ENCODE results near the gene STRIP1.

DNA sequence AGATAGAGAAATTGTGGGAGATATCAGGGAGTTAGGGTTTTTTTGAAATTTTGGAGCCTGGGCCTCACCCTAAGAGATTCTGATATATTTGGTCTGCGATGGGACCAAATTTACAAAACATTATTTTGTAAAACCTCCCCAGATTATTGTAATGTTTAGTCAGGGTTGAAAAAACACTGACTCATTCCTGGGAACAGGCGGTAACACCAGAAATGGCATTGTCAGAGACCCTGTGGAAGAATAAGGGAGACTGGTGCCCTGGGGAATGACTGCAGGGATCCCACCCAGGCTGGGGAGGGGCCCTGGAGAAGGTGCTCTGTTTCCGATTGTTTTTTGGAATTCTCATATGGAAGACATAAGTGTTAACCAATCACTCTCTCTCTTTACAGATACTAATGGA, 13.1 kb upstream of the STRIP1 start:
- no peak for TF ChIP-seq CTCF (IDR thresholded peaks at IDR 0.05)
- TF ChIP-seq POLR2A (IDR thresholded peaks at IDR 0.05) = no peak
- TF ChIP-seq POLR2AphosphoS5 (IDR thresholded peaks at IDR 0.05; ENCODE audit: insufficient read depth in 1 of 2, low read depth in 1 of 2) = no peak

Data from vagina (tissue), 2 donors.